HepG2 (cell line): ENCODE measurements around the gene MYADML2. TPM values are rescaled to one million over a fixed set of nuclear protein-coding genes. Genes with fewer than 3 reads are reported as not detected.

ENCODE experiments used
- ATF7 ChIP-seq, 2 experiments: fragments of 450-650 bp in 1 of 2; sonication (generic) in 1 of 2; formaldehyde crosslinking in 1 of 2; IDR thresholded peaks; 2 replicates each; pipeline versions ENCODE4 v1.4.0 to v1.6.1; 2016 to 2020; ENCODE audit warnings: antibody characterized with exemption in 1 of 2, mild to moderate bottlenecking in 1 of 2, missing genetic modification reagents in 1 of 2
- BRD4 ChIP-seq: sonication (generic); formaldehyde crosslinking; IDR thresholded peaks from 2 replicates; pipeline ENCODE4 v1.4.0; 2020; ENCODE audit warnings: missing genetic modification reagents
- CEBPG ChIP-seq: IDR thresholded peaks from 2 replicates; pipeline ENCODE4 v1.6.1; 2016
- CREB3 ChIP-seq: sonication (generic); formaldehyde crosslinking; IDR thresholded peaks from 2 replicates; pipeline ENCODE4 v1.5.0; 2020; ENCODE audit warnings: missing genetic modification reagents
- DNMT3B ChIP-seq: conservative IDR thresholded peaks from 2 replicates; pipeline ENCODE4 v1.6.1; 2016; ENCODE audit warnings: missing biosample characterization, control low read depth
- EEA1 ChIP-seq: sonication (generic); formaldehyde crosslinking; IDR thresholded peaks from 2 replicates; pipeline ENCODE4 v1.5.1; 2020; ENCODE audit warnings: mild to moderate bottlenecking, missing genetic modification reagents, borderline replicate concordance
- IKZF5 ChIP-seq: IDR thresholded peaks from 2 replicates; pipeline ENCODE4 v1.6.1; 2018; ENCODE audit warnings: missing genetic modification reagents, mild to moderate bottlenecking, missing compliant biosample characterization
- NR3C1 ChIP-seq: sonication (generic); formaldehyde crosslinking; IDR thresholded peaks from 2 replicates; pipeline ENCODE4 v1.4.0; 2020; ENCODE audit warnings: missing genetic modification reagents
- SRY ChIP-seq: sonication (generic); formaldehyde crosslinking; IDR thresholded peaks from 2 replicates; pipeline ENCODE4 v1.8.0; 2022; ENCODE audit warnings: mild to moderate bottlenecking, missing genetic modification reagents
- SYNCRIP ChIP-seq: fragments of 200-400 bp; formaldehyde crosslinking; IDR thresholded peaks from 2 replicates; pipeline ENCODE4 v1.6.1; 2018; ENCODE audit warnings: mild to moderate bottlenecking, low read depth, low read length; ENCODE audit not compliant: insufficient read depth
- TMF1 ChIP-seq: sonication (generic); formaldehyde crosslinking; IDR thresholded peaks from 2 replicates; pipeline ENCODE4 v1.8.1; 2022; ENCODE audit warnings: low read depth, missing genetic modification reagents
- U2AF2 ChIP-seq: fragments of 200-400 bp; formaldehyde crosslinking; IDR thresholded peaks from 2 replicates; pipeline ENCODE4 v1.6.1; 2017; ENCODE audit warnings: low read depth, mild to moderate bottlenecking, low read length
- ZBTB3 ChIP-seq: sonication (generic); formaldehyde crosslinking; IDR thresholded peaks from 2 replicates; pipeline ENCODE4 v1.4.0; 2020; ENCODE audit warnings: low read depth, mild to moderate bottlenecking, moderate library complexity, missing genetic modification reagents, borderline replicate concordance
- ZNF160 ChIP-seq: sonication (generic); formaldehyde crosslinking; IDR thresholded peaks from 2 replicates; pipeline ENCODE4 v1.8.0; 2022; ENCODE audit warnings: mild to moderate bottlenecking, inconsistent platforms, missing genetic modification reagents
- ZNF414 ChIP-seq: sonication (generic); formaldehyde crosslinking; IDR thresholded peaks from 2 replicates; pipeline ENCODE4 v1.5.0; 2020; ENCODE audit warnings: missing genetic modification reagents
- ZNF451 ChIP-seq: sonication (generic); formaldehyde crosslinking; IDR thresholded peaks from 2 replicates; pipeline ENCODE4 v1.5.0; 2020; ENCODE audit warnings: mild to moderate bottlenecking, missing genetic modification reagents
- ZNF674 ChIP-seq: sonication (generic); formaldehyde crosslinking; IDR thresholded peaks from 2 replicates; pipeline ENCODE4 v1.5.0; 2020; ENCODE audit warnings: low read depth, mild to moderate bottlenecking, missing genetic modification reagents
- ZNF776 ChIP-seq: sonication (generic); formaldehyde crosslinking; IDR thresholded peaks from 2 replicates; pipeline ENCODE4 v1.4.0; 2020; ENCODE audit warnings: mild to moderate bottlenecking, missing genetic modification reagents
- ZNF777 ChIP-seq: sonication (generic); formaldehyde crosslinking; IDR thresholded peaks from 2 replicates; pipeline ENCODE4 v1.4.0; 2020; ENCODE audit warnings: missing genetic modification reagents
- ZNF83 ChIP-seq: sonication (generic); formaldehyde crosslinking; IDR thresholded peaks from 2 replicates; pipeline ENCODE4 v1.4.0; 2020; ENCODE audit warnings: missing genetic modification reagents, mild to moderate bottlenecking, borderline replicate concordance
- polyA plus RNA-seq, 8 experiments: library from polyadenylated mRNA; depleted of rRNA in 3 of 8; stranded (reverse) in 7 of 8; unstranded in 1 of 8; fragments of >200 nt; fragmentation: Illumina TruSeq in 4 of 8; extraction: Trizol in 4 of 8; gene quantifications; 2 replicates each; pipeline versions ENCODE4 v1.2.1 to v1.2.3, GENCODE V29; 2011 to 2016; ENCODE audit warnings: low read depth in 4 of 8, missing spikeins in 1 of 8, mixed read lengths in 1 of 8; ENCODE audit not compliant: insufficient read depth in 1 of 8
- total RNA-seq, 5 experiments: library from RNA; depleted of rRNA; stranded (reverse); fragments of >200 nt; fragmentation: Illumina TruSeq; extraction: Trizol; gene quantifications; 2 replicates each; pipeline ENCODE4 v1.2.3, GENCODE V29; 2016; ENCODE audit warnings: low read depth in 1 of 5
- TF ChIP-seq, protein P1 (sequence below): sonication (generic); formaldehyde crosslinking; IDR thresholded peaks from 2 replicates; pipeline ENCODE4 v1.4.0; 2020; ENCODE audit warnings: missing genetic modification reagents
- TF ChIP-seq, protein P2 (sequence below): sonication (generic); formaldehyde crosslinking; IDR thresholded peaks from 2 replicates; pipeline ENCODE4 v1.4.0; 2020; ENCODE audit warnings: missing genetic modification reagents
- TF ChIP-seq, protein P3 (sequence below): IDR thresholded peaks from 2 replicates; pipeline ENCODE4 v1.6.1; 2016; ENCODE audit warnings: mild to moderate bottlenecking

Gene MYADML2
- total and polyA plus RNA-seq, 2 of the 13 experiments (the other 11 are each of a cell fraction or from before 2014, with no cell fraction given): not detected

DNA sequence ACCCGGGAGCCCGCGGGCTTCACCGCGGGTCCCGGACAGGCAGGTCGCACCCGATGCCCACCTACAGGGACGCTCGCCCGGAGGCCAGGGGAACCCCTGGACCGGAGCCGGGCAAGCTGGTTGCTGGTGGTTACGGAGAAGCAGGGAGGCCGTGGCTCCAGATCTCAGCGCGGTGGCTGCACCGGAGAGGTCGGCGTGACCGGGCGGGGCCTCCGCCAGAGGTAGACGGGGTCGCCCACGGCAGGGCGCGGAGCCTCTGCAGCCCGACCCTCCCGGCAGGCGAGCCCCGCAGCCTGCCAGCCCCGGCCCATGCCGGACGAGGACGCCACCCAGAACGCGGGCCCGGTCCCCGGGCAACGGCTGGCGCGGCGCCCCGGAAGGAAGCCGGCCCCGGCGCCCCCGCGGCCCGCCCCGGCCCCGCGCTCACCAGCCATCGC lies 36.2 kb downstream of the MYADML2 start (continued):
- TF ChIP-seq, protein P1, sequence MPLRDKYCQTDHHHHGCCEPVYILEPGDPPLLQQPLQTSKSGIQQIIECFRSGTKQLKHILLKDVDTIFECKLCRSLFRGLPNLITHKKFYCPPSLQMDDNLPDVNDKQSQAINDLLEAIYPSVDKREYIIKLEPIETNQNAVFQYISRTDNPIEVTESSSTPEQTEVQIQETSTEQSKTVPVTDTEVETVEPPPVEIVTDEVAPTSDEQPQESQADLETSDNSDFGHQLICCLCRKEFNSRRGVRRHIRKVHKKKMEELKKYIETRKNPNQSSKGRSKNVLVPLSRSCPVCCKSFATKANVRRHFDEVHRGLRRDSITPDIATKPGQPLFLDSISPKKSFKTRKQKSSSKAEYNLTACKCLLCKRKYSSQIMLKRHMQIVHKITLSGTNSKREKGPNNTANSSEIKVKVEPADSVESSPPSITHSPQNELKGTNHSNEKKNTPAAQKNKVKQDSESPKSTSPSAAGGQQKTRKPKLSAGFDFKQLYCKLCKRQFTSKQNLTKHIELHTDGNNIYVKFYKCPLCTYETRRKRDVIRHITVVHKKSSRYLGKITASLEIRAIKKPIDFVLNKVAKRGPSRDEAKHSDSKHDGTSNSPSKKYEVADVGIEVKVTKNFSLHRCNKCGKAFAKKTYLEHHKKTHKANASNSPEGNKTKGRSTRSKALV (CRISPR knock-in tag): no peak
- TF ChIP-seq ZNF776 (CRISPR knock-in tag) (peak; percentile 84; the same call in 1 of the 2 replicates), U2AF2 (0 out of 2 replicates have a peak, but pooled peaks have one; percentile 19), ATF7 (IDR thresholded peaks at IDR 0.05) (no peak), ATF7 (CRISPR knock-in tag; IDR thresholded peaks at IDR 0.05) (no peak), CEBPG (CRISPR knock-in tag) (no peak), EEA1 (CRISPR knock-in tag) (0 out of 2 replicates have a peak, but pooled peaks have one; percentile 23), ZNF160 (no peak), SYNCRIP (no peak), NR3C1 (CRISPR knock-in tag) (peak; percentile 57; the same call in 1 of the 2 replicates), ZNF674 (no peak), TMF1 (CRISPR knock-in tag) (peak; percentile 36; the same call in 1 of the 2 replicates), ZNF83 (CRISPR knock-in tag) (0 out of 2 replicates have a peak, but pooled peaks have one; percentile 33), ZNF777 (CRISPR knock-in tag) (peak; percentile 23; the same call in 1 of the 2 replicates), BRD4 (CRISPR knock-in tag) (peak; percentile 39; the same call in 1 of the 2 replicates), DNMT3B (CRISPR knock-in tag) (no peak), IKZF5 (CRISPR knock-in tag) (no peak), ZBTB3 (CRISPR knock-in tag) (0 out of 2 replicates have a peak, but pooled peaks have one; percentile 32), ZNF414 (CRISPR knock-in tag) (no peak), ZNF451 (CRISPR knock-in tag) (no peak; the same call in 1 of the 2 replicates), SRY (CRISPR knock-in tag) (no peak), CREB3 (CRISPR knock-in tag) (peak; percentile 32; the same call in 1 of the 2 replicates)
- TF ChIP-seq, protein P2, sequence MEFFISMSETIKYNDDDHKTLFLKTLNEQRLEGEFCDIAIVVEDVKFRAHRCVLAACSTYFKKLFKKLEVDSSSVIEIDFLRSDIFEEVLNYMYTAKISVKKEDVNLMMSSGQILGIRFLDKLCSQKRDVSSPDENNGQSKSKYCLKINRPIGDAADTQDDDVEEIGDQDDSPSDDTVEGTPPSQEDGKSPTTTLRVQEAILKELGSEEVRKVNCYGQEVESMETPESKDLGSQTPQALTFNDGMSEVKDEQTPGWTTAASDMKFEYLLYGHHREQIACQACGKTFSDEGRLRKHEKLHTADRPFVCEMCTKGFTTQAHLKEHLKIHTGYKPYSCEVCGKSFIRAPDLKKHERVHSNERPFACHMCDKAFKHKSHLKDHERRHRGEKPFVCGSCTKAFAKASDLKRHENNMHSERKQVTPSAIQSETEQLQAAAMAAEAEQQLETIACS: no peak
- TF ChIP-seq, protein P3, sequence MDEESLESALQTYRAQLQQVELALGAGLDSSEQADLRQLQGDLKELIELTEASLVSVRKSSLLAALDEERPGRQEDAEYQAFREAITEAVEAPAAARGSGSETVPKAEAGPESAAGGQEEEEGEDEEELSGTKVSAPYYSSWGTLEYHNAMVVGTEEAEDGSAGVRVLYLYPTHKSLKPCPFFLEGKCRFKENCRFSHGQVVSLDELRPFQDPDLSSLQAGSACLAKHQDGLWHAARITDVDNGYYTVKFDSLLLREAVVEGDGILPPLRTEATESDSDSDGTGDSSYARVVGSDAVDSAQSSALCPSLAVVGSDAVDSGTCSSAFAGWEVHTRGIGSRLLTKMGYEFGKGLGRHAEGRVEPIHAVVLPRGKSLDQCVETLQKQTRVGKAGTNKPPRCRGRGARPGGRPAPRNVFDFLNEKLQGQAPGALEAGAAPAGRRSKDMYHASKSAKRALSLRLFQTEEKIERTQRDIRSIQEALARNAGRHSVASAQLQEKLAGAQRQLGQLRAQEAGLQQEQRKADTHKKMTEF (CRISPR knock-in tag): peak; percentile 7; the same call in 1 of the 2 replicates
